NOMO-1 (cell line): ENCODE results near the gene PACC1.
"Not testable (repeated sequence)": the region's sequence is repeated elsewhere in the genome, so short reads cannot be mapped to it uniquely, and the experiment has no call there.

Experiments used
- DNase-seq, 2 experiments: peaks; one replicate each; lab custom pipeline; 2025; ENCODE audit not compliant: unreplicated experiment in 2 of 2; lab: John Stamatoyannopoulos, UW

Gene PACC1

DNA sequence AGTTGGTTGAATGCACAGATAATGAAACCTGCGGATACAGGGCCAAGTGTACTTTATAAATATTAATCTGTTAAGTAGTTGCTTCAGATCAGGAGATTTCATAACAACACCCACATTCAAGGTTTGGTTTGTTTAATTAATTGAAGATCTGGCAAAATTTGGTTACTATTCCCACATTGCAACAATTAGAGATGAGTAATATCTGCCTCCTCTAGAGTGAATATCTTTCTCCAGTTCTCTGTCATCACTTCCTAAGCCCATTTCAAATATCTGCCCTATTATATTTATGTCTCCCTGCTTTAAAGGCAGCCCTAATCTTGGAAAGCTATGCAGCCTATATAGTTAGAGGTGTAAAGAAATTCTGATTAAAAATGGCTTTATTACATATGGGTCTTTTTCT is 68.1 kb downstream of the PACC1 start:
- DNase-seq, result no peak

DNA sequence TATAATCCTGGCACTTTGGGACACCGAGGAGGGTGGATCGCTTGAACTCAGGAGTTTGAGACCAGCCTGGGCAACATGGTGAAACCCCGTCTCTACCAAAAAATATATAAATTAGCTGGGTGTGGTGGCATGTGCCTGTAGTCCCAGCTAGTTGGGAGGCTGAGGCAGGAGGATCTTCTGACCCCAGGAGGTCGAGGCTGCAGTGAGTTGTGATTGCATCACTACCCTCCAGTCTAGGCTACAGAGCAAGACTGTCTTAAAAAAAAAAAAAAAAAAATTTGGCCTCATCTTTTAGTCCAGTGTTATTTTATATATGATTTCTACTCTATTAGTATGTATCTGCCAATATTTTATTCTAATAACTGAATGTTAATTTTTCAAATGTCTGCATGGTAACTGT is 69.8 kb downstream of the PACC1 start:
- DNase-seq, result no peak

DNA sequence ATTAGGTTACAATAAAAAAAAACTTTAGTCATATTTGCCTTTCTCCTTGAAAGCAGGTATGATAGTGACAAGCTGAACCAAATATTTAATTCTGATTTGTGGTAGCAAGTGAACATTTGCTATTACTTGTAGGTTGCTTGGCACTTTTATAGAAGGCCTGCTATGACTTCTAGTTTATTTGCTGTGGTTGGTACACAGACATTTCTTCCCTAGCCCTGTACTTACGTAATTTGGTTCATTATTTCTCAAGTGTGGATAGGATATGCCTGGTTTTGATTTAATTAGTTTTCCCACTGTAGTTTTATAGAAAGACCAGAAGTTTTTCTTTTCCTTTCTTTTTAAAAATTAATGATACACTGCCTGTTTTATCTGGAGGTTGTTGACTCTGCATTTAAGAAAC is 73.6 kb downstream of the PACC1 start:
- no peak for DNase-seq

DNA sequence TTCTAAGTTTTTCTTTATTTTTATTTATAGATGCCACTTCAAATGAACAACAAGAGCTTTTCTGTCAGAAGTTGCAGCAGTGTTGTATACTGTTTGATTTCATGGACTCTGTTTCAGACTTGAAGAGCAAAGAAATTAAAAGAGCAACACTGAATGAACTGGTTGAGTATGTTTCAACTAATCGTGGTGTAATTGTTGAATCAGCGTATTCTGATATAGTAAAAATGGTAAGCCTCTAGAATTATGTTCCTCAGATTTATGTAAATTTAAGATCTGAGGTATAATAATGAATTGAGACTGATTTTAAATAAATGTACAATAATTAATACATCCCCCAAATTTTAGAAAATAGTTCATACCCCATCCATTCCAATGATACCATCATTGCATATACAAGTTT is 85.6 kb downstream of the PACC1 start:
- DNase-seq, result no peak

DNA sequence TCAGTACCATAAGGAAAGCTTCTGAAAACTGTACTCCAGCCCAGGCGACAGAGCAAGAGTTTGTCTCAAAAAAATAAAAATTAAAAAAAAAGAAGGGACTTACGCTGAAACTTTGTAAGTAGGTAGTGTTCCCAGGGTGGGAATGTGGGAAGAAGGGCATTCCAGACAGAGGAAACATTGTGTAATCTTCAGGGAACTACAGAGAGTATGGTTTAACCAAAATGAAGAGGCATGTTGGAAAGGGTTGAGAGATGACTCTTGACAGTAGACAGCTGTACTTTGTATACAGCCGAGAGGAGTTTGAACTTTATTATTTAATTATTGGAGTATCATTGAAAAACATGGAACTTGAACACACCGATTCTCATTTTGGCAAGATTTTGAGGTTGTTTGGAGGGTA is 86.4 kb downstream of the PACC1 start:
- no peak for DNase-seq

DNA sequence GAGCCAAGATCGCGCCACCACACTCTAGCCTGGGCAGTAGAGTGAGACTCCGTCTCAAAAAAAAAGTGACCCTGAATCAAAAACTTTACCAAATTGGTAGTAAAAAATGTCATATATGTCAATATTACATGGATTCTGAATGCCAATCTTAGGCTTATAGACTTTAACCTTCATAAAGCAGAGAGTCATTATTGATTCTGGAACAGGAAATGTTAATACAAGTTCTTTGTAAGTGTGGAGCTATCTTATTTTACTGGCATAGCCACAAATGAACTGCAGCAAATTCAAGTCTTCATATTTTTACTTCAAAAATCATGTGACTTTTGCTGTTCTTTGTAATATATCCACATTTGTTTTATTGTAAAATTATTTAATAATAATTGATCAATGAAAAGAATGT is 88.1 kb downstream of the PACC1 start:
- DNase-seq, result no peak

DNA sequence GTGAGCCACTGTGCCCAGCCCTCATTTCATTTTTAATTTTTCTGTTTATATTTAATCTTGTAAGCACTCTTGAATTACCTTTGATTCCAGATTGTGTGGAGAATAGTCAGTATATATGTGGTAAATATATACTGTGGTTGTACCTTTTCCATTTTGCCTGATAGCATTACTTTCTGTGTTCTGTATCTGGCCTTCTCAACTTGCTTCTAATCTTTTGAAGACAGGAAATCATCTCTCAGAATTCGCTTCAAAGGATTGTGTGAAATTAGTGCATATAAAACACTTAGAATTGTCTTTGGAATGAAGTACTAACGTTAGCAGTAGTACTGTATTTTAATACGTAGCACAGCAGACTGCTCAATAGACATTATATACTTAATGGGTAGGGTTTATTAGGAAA is 91.6 kb downstream of the PACC1 start:
- no peak for DNase-seq

DNA sequence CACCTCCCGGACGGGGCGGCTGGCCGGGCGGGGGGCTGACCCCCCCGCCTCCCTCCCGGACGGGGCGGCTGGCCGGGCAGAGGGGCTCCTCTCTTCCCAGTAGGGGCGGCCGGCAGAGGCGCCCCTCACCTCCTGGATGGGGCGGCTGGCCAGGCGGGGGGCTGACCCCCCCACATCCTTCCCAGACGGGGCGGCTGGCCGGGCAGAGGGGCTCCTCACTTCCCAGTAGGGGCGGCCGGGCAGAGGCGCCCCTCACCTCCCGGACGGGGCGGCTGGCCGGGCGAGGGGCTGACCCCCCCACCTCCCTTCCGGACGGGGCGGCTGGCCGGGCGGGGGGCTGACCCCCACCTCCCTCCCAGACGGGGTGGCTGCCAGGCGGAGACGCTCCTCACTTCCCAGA is 93.7 kb downstream of the PACC1 start:
- not testable (repeated sequence) for DNase-seq

DNA sequence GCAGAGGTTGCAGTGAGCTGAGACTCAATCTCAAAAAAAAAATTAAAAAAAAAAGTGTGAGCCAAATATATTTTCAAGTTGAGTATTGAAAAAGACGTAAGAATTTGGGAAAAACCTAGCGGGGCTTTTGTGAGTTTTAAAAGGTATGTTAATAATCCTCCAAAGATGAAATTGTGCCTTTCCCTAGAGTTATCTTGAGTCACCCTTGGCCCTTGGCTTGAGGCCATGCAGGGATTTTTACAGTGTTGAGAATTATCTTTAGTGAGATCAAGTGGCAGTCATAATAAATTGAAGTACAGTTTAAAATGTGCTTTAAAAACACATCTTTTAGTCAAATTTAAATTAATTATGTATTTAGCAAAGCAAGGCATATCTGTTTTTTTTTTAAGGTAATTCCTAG is 96.8 kb downstream of the PACC1 start:
- DNase-seq, result no peak

DNA sequence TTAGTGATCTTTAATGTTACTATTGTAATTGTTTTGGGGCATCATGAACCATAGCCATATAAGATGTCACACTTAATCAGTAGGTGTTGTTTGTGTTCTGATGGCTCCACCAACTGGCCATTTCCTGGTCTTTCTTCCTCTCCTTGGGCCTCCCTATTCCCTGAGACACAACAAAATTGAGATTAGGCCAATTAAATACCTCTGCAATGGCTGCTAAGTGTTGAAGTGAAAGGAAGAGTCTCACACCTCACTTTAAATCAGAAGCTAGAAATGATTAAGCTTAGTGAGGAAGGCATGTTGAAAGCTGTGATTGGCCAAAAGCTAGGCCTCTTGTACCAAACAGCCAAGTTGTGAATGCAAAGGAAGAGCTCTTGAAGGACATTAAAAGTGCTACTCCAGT is 98.8 kb downstream of the PACC1 start:
- peak in 1 of 2 experiments; percentile 15 for DNase-seq

DNA sequence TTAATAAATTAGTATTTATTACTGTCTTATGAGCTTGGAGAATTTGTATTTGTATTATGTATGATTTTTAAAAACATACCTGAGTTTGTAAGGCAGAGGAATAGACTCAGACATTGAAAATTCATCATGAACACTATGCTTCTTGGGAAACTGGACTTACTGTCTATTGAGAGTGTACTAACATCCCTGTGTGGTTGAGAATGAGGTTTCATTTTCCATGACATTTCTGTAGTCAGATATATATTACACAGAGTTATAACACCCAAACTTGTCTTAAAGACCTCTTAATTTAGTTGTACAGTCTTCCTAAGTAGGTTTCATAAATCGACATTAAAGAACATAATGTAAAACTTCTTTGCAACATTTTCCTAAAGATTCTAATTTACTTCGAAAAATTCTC is 99.5 kb downstream of the PACC1 start:
- DNase-seq, result no peak
